ENCODE measurements around the gene POT1. TPM values are rescaled to one million over a fixed set of nuclear protein-coding genes. Genes with fewer than 3 reads are reported as not detected.

Gene POT1
- total and polyA plus RNA-seq, 2 donors (not counting 3 experiments of a cell fraction or from before 2014, with no cell fraction given), result 11.1 to 22.4 TPM

DNA sequence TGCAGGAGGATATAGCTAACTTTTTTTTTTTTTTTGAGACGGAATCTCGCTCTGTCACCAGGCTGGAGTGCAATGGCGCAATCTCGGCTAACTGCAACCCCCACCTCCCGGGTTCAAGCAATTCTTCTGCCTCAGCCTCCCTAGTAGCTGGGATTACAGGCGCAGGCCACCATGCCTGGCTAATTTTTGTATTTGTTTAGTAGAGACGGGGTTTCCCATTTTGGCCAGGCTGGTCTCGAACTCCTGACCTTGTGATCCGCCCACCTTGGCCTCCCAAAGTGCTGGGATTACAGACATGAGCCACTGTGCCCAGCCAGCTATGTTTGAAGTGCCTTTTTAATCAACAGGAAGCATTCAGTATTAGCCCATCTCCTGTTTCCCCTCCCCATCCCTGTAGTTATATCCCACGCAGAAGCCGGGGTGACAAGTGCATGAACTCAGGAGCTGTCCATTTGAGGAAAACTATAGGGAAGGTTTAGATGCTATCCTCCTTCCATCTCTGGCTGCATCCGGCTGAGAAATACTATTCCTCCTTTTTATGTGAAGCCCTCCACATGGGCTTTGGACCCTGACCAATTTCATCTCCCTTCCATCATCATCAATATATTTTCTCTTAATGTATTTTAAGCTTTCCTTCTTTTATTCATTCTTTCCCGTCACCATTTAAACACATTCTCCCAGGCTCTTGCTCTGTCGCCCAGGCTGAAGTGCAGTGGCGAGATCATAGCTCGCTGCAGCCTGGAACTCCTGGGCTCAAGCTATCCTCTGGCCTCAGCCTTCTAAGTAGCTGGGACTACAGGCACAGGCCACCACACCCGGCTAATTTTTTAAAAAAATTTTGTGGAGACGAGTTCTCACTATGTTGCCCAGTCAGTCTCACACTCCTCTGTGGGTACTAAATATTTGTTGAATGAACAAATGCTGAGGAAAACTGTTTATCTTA is 1.3 kb upstream of the POT1 start:
- Histone ChIP-seq H4K20me1 (replicated peaks; ENCODE audit: control insufficient read depth, extremely low read depth, insufficient read depth, low read length) (no peaks in the 10 kb centered on the region), H3K9me3 (replicated peaks; ENCODE audit: control insufficient read depth, insufficient read depth, low read length) (no peaks in the 10 kb centered on the region), H3K4me1 (ENCODE audit: control insufficient read depth, extremely low read depth, insufficient read depth, low read length) (peaks cover 8% of the 10 kb centered on the region), H3K9me1 (replicated peaks; ENCODE audit: control insufficient read depth, extremely low read depth, insufficient read depth, low read length) (no peaks in the 10 kb centered on the region), H3K27me3 (ENCODE audit: control insufficient read depth in 2 of 2, insufficient read depth in 2 of 2, low read length in 2 of 2) (no peaks in the 10 kb centered on the region), H2AFZ (ENCODE audit: low read depth, low read length) (no peak overlapping the region), H3K4me2 (ENCODE audit: insufficient read depth, low read length) (no peak overlapping the region), H3K4me3 (replicated peaks in 1 of 3; ENCODE audit: insufficient read depth in 1 of 3, low read depth in 1 of 3, low read length in 3 of 3) (no peak overlapping the region), H3K36me3 (ENCODE audit: control insufficient read depth in 2 of 2, extremely low read depth in 1 of 2, insufficient read depth in 2 of 2, low read length in 2 of 2) (peaks cover 0 to 2% of the 10 kb centered on the region in 2 experiments), H3K27ac (ENCODE audit: insufficient read depth, low read depth, low read length) (no peak overlapping the region), H3K79me2 (ENCODE audit: control insufficient read depth, insufficient read depth, low read length) (peaks cover 31% of the 10 kb centered on the region), H3K9ac (replicated peaks; ENCODE audit: extremely low read depth, insufficient read depth, low read length) (no peak overlapping the region)
- no TSS peak for BruUV-seq (replicated peaks)
- intact Hi-C loops (cut with micrococcal nuclease), result no loop called here
- POLR2A ChIA-PET, result no interaction called here
- dilution Hi-C loops (cut with MboI; ENCODE audit: extremely low pct_ligation_motif_present, low sequenced_read_pairs), result no loop called here
- CTCF ChIA-PET, result no interaction called here
- FAIRE-seq, result no peak
- TF ChIP-seq EZH2 (IDR thresholded peaks at IDR 0.05; ENCODE audit: borderline replicate concordance, low read depth, low read length, severe bottlenecking), result no peak
- TF ChIP-seq POLR2AphosphoS5 (IDR thresholded peaks at IDR 0.05; ENCODE audit: insufficient read depth, low read depth, low read length), result no peak
- TF ChIP-seq GATA2 (IDR thresholded peaks at IDR 0.05; ENCODE audit: insufficient read depth, insufficient read length, low read depth, low read length), result no peak
- TF ChIP-seq FOS (IDR thresholded peaks at IDR 0.05; ENCODE audit: borderline replicate concordance, insufficient read depth, low read length), result no peak
- TF ChIP-seq, protein P1, sequence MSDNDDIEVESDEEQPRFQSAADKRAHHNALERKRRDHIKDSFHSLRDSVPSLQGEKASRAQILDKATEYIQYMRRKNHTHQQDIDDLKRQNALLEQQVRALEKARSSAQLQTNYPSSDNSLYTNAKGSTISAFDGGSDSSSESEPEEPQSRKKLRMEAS (IDR thresholded peaks at IDR 0.05; ENCODE audit: insufficient read depth, insufficient read length), result no peak
- no peak for TF ChIP-seq JUN (IDR thresholded peaks at IDR 0.05; ENCODE audit: borderline replicate concordance, insufficient read depth, insufficient read length, low read depth)
- no peak for TF ChIP-seq MYC (IDR thresholded peaks at IDR 0.05; ENCODE audit: low read depth, low read length)
- TF ChIP-seq, protein P2, sequence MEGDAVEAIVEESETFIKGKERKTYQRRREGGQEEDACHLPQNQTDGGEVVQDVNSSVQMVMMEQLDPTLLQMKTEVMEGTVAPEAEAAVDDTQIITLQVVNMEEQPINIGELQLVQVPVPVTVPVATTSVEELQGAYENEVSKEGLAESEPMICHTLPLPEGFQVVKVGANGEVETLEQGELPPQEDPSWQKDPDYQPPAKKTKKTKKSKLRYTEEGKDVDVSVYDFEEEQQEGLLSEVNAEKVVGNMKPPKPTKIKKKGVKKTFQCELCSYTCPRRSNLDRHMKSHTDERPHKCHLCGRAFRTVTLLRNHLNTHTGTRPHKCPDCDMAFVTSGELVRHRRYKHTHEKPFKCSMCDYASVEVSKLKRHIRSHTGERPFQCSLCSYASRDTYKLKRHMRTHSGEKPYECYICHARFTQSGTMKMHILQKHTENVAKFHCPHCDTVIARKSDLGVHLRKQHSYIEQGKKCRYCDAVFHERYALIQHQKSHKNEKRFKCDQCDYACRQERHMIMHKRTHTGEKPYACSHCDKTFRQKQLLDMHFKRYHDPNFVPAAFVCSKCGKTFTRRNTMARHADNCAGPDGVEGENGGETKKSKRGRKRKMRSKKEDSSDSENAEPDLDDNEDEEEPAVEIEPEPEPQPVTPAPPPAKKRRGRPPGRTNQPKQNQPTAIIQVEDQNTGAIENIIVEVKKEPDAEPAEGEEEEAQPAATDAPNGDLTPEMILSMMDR (IDR thresholded peaks at IDR 0.05; ENCODE audit: extremely low read depth in 1 of 2, insufficient read depth in 1 of 2, low read depth in 1 of 2, low read length in 2 of 2), result no peak
- no peak for TF ChIP-seq POLR2A (IDR thresholded peaks at IDR 0.05; ENCODE audit: low read depth, low read length)
- no peak for DNase-seq (ENCODE audit: low read depth, low spot score)
